Measurements from ENCODE around the gene NPAS4. TPM values are rescaled to one million over a fixed set of nuclear protein-coding genes. Genes with fewer than 3 reads are reported as not detected.

NPAS4 gene
- total and polyA plus RNA-seq, 2 of the 4 experiments (the other 2 are of a cell fraction) = under 0.01 to 0.77 TPM

DNA sequence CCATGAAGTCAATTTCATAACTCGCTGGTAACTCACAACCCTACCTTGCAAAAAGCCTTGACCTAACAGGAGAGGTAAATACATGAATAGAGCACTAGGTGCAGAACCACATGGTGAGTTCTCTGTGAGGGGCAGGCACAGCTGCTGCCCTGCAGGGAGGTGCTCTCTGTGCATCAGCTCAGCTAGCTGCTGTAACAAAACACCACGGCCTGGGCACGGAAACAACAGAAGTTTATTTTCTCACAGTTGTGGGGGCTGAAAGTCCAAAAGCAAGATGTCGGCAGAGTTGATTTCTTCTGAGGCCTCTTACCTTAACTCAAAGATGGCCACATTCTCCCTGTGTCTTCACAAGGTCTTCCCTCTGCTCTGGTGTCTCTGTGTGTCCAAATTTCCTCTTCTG, 30.8 kb downstream of the NPAS4 start:
- Histone ChIP-seq H4K91ac (ENCODE audit: insufficient read depth, low read depth, low read length) (no peak overlapping the region), H3K56ac (ENCODE audit: extremely low read depth, insufficient read depth, low read length) (no peak overlapping the region), H3K27me3 (ENCODE audit: control insufficient read depth, insufficient read depth, low read length) (peaks cover 59% of the 10 kb centered on the region), H2AK9ac (replicated peaks; ENCODE audit: low read depth, low read length, poor library complexity) (no peak overlapping the region), H2BK15ac (ENCODE audit: low read depth, low read length) (no peak overlapping the region), H3K18ac (ENCODE audit: low read depth, low read length) (no peak overlapping the region), H3K4me3 (ENCODE audit: insufficient read depth, low read depth, low read length) (no peak overlapping the region), H3K4ac (ENCODE audit: low read depth, low read length) (no peak overlapping the region), H4K20me1 (ENCODE audit: insufficient read depth, low read length) (no peaks in the 10 kb centered on the region), H3K23ac (ENCODE audit: low read depth, low read length) (no peak overlapping the region), H2BK20ac (ENCODE audit: low read depth, low read length) (no peak overlapping the region), H3K4me1 (ENCODE audit: control insufficient read depth, insufficient read depth, low read length) (no peaks in the 10 kb centered on the region), H4K5ac (ENCODE audit: low read depth, low read length) (no peak overlapping the region), H2AK5ac (ENCODE audit: low read depth, low read length) (no peak overlapping the region), H2AFZ (replicated peaks; ENCODE audit: low read length, poor library complexity) (no peak overlapping the region), H3K9me1 (ENCODE audit: insufficient read depth, low read length) (no peaks in the 10 kb centered on the region), H3K27ac (ENCODE audit: insufficient read depth, low read length) (no peak overlapping the region), H3K9me3 (ENCODE audit: control insufficient read depth, insufficient read depth, low read length) (no peaks in the 10 kb centered on the region), H3K36me3 (ENCODE audit: control insufficient read depth, insufficient read depth, low read length) (no peaks in the 10 kb centered on the region), H2BK5ac (ENCODE audit: low read depth, low read length, poor library complexity, severe bottlenecking) (no peak overlapping the region), H3K14ac (replicated peaks; ENCODE audit: low read depth, low read length) (no peak overlapping the region), H3K4me2 (ENCODE audit: low read depth, low read length) (no peak overlapping the region), H4K8ac (ENCODE audit: low read depth in 2 of 2, low read length in 2 of 2) (no peak overlapping the region), H3K79me1 (ENCODE audit: low read depth in 1 of 2, low read length in 2 of 2) (no peaks in the 10 kb centered on the region), H3K9ac (ENCODE audit: low read depth, low read length) (no peak overlapping the region), H2BK120ac (ENCODE audit: low read depth, low read length) (no peak overlapping the region)
- DNase-seq = no peak
- POLR2A ChIA-PET (ENCODE audit: unreplicated experiment) = no interaction called here
- no TSS peak for BruUV-seq (replicated peaks)
- dilution Hi-C loops (cut with HindIII; ENCODE audit: low sequenced_read_pairs, unreplicated experiment) (no loop called here), in situ Hi-C loops (cut with MboI; ENCODE audit: low sequenced_read_pairs) (no loop called here), intact Hi-C loops (cut with micrococcal nuclease) (no loop called here)
- TF ChIP-seq, protein P1, sequence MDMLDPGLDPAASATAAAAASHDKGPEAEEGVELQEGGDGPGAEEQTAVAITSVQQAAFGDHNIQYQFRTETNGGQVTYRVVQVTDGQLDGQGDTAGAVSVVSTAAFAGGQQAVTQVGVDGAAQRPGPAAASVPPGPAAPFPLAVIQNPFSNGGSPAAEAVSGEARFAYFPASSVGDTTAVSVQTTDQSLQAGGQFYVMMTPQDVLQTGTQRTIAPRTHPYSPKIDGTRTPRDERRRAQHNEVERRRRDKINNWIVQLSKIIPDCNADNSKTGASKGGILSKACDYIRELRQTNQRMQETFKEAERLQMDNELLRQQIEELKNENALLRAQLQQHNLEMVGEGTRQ (IDR thresholded peaks at IDR 0.05; ENCODE audit: low read depth, low read length) = no peak
- TF ChIP-seq POLR2A (IDR thresholded peaks at IDR 0.05; ENCODE audit: low read depth, low read length) (no peak), MAZ (IDR thresholded peaks at IDR 0.05; ENCODE audit: borderline replicate concordance, low read depth, low read length) (no peak)
- ATAC-seq (ENCODE audit: low read depth) = no peak
- CTCF ChIA-PET = no interaction called here
- no CpG with 5 or more reads among the region's 4 CpGs for WGBS, 2 experiments (ENCODE audit: extremely low coverage in 2 of 2, insufficient read length in 1 of 2)
